ENCODE data around the gene SOX1.

DNA sequence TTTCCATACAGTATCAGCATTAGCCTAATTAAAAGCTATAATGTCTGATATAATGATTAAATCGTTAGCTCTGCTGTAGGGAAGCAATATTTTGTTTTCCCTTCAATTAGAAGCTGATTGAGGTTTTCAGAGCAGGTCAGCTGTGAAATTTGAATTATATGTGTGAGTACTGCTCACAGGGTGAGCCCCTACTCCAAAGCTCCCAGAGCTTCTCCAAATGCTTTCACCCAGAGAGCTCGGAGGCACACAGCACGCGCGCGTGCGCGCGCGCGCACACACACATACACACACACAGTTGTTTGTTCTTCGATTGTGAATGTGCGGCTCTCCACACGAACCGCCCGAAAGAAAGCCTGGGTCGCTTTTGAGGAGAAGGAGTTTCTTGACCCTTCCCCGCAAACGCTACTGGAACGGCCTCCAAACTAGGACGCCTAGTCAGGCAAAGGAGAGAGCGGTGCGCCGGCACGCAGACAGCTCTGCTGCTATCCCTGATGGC, 4.8 kb upstream of the SOX1 start:
- TF ChIP-seq, protein P1, sequence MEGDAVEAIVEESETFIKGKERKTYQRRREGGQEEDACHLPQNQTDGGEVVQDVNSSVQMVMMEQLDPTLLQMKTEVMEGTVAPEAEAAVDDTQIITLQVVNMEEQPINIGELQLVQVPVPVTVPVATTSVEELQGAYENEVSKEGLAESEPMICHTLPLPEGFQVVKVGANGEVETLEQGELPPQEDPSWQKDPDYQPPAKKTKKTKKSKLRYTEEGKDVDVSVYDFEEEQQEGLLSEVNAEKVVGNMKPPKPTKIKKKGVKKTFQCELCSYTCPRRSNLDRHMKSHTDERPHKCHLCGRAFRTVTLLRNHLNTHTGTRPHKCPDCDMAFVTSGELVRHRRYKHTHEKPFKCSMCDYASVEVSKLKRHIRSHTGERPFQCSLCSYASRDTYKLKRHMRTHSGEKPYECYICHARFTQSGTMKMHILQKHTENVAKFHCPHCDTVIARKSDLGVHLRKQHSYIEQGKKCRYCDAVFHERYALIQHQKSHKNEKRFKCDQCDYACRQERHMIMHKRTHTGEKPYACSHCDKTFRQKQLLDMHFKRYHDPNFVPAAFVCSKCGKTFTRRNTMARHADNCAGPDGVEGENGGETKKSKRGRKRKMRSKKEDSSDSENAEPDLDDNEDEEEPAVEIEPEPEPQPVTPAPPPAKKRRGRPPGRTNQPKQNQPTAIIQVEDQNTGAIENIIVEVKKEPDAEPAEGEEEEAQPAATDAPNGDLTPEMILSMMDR (IDR thresholded peaks at IDR 0.05; ENCODE audit: borderline replicate concordance, extremely low read depth, low read length, poor library complexity, severe bottlenecking), result no peak
- no peak for TF ChIP-seq EZH2 (IDR thresholded peaks at IDR 0.05; ENCODE audit: borderline replicate concordance, low read depth, low read length, severe bottlenecking)
